DMS114 treated with DMSO at 0.1 percent for 48 hours (cell line): Measurements from ENCODE around the gene FMO4.
"Not testable (repeated sequence)": the region's sequence is repeated elsewhere in the genome, so short reads cannot be mapped to it uniquely, and the experiment has no call there.

Source experiments
- DNase-seq: peaks from one replicate; lab custom pipeline; 2025; ENCODE audit not compliant: unreplicated experiment; lab: John Stamatoyannopoulos, UW

FMO4 gene

GRCh38 chr1:171381866-171382210 is 67.9 kb downstream of the FMO4 start:
- DNase-seq = no peak

GRCh38 chr1:171384496-171384895 is 70.5 kb downstream of the FMO4 start:
- no peak for DNase-seq

- DNase-seq = no peak
Measured at GRCh38 chr1:171389171-171389570, 75.2 kb downstream of the FMO4 start.

GRCh38 chr1:171390740-171391139 is 76.8 kb downstream of the FMO4 start:
- DNase-seq = not testable (repeated sequence)
